ENCODE measurements around the gene TBL1XR1.
"Not testable (repeated sequence)": the region's sequence is repeated elsewhere in the genome, so short reads cannot be mapped to it uniquely, and the experiment has no call there.

TBL1XR1 gene

DNA sequence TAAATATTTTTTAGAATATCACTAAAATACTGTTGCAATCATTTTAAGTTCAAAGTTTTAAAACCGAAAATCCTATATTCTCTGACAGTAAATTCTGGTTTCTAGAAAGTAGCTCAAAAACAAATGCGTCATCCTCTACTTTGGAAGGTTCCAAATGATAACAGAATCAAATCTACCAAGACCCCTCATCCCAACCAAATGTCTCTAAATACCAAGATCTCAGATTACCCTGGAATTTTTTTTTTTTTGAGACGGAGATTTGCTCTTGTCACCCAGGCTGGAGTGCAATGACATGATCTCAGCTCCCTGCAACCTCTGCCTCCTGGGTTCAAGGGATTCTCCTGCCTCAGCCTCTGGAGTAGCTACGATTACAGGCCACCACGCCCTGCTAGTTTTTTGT is 16.8 kb downstream of the TBL1XR1 start:
- DNase-seq = no peak

DNA sequence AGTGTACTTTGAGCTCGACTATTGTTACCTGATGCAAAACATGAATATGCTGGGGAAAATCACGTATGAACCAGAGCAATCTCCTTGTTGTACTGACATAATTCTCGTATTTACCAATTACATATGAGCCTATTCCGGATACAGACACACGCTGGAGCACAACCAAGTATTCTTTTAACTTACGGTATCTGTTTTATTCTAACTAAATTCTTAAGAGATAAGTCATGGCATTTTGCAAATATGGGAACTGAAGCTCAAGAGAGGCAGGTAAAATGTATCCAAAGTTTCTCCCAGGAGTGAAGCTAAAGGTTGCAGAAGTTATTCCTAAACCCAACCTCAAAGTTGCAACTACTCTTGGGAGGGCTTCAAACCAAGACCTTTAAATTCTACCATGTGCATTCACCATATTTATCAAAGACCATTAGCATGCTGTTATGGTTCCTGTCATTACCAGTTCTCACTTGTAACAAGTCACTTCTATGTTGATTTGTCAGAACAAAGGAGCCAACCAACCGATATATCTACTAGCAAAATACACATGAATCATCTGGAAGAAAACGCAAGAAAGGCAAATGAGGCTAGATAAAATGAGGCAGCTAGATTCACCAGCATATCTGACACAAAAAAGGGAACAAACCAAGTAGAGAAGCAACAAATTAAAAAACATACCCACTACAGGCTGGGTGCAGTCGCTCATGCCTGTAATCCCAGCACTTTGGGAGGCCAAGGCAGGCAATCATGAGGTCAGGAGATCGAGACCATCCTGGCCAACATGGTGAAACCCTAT is 17.8 kb downstream of the TBL1XR1 start:
- DNase-seq = no peak

DNA sequence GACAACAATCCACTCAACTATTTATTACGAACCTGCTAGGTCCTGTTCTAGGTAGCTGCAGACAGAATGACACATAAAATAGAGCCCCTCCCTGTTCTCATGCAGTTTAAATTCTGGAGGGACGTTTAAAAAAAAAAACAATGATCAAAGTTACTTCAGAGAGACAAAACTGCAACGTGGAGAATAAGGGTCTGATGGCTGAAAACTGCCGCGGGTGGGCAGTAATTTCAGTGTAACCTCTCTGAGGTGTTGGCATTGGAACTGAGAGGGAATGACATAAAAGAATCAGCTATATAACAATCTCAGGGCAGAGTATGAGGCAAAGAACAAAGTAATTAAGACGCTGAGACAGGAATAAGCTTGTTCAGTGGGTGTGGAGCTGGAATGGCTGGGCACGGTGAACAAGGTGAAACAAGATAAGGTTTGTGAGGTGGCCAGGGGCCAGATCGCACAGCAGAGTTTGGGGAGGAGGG is 19.5 kb downstream of the TBL1XR1 start:
- DNase-seq = no peak

DNA sequence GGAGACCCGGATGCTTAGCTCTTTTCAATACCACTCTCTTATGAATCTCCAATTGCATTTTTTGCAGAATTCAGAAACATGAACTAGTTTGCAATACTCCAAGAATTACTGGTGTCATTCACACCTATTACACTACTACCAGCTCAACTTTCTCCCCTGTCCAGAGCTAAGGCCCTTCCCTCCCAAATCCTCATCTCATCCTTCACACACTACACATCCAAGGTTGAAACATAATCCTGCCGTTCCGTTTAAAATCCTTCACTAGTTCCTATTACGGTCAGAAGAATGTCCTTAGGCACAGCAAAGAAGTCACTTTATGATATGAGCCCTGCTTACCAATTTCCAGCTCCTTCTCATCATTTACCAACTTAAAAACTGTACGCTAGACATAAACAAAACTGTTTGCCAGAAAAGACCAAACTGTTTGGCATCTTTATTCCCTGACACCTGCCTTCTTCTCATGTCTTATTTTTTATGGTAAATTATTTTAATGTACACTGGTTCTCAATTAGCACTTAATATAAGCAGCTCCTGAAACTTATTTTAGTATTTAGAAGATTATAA is 22.6 kb downstream of the TBL1XR1 start:
- DNase-seq = no peak

DNA sequence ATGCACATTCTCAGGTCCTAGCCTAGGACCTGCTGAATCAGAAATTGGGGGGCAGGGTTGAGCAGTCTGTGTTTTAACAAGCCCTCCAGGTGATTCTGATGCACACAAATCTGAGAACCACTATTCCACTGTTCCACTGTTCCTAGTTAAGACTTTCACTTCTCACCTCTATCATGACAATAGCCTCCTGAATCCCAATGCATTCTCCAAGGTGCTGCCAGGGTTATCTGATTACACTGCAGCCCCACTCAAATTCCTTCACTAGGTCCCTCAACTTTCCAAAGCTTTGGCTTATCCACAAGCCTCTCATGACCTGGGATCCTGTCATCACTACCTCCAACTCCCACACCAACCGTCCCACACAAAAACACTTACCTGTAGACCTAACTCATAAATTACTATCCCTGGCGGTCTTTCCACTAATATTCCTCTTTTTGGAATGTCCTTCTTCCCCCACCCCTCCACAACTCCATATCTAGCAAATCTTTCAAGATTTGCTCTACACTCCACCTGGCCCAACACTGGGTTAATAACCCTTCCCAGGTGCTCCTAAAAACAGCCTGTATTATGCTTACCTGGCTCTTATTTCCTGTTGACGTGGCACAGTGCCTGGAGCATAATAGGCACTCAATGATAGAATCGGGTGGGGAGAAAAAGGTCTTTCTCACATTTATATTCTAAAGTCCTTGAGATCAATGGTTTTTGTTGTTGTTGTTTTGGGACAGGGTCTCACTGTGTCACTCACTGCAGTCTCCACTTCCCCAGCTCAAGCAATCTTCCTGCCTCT is 27.2 kb downstream of the TBL1XR1 start:
- no peak for DNase-seq

DNA sequence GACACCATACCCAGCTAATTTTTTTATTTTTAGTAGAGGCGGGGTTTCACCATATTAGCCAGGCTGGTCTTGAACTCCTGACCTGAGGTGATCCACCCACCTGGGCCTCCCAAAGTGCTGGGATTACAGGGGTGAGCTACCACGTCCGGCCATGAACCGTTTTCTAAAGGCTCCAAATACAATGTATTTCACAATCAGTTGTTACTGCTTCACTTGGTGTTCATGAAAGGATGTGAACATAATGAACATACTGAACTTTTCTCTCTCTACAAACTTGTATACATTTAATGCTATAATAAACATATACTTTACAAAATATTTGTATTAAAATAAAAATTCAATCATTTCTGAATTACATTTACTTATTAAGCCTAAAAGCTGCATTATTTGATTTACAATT is 28.9 kb downstream of the TBL1XR1 start:
- no peak for DNase-seq

DNA sequence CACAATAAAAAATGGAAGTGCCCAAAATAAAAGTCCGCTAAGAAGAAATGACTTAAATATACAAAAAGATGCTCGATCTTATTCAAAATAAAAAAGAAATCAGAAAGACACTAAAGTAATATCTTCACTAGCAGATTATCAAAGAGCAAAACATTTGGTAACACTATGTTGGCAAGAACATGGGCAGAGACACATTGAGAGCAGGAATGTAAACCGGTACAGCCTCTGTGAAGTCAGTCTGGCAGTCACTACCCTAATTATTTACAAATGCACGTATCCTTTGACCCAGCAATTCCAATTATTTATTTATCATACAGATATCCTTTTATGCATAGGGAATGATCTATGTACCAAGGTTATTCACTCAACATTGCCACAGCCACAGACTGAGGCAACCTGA is 34.5 kb downstream of the TBL1XR1 start:
- no peak for DNase-seq

DNA sequence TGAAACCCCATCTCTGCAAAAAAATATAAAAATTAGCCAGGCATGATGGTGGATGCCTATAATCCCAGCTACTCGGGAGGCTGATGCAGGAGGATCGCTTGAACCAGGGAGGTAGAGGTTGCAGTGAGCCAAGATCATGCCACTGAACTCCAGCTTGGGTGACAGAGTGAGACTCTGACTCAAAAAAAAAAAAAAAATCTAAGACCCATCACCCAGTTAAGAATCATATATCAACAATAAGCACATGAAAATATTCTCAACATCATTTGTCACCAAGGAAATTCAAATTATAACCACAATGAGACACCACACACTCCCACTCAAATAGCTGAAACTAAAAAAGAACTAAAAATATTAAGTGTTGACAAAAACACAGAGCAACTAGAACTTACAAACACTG is 35.7 kb downstream of the TBL1XR1 start:
- not testable (repeated sequence) for DNase-seq

DNA sequence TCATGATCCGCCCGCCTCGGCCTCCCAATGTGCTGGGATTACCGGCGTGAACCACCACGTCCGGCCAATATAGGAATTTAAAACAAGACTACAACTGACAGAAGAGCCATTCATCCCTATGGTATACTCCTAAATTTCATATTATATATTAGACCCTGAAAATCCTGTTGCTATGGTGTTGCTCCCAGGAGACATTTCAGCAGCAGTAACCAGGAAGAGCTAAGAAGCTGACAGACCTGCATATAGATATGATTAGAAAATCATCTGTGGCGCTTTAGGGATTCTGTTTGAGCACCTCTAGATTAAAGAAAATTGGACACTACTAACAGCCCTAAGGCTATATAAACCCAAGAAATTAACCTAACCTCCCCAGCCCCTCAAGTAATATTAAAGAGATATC is 38.8 kb downstream of the TBL1XR1 start:
- no peak for DNase-seq

DNA sequence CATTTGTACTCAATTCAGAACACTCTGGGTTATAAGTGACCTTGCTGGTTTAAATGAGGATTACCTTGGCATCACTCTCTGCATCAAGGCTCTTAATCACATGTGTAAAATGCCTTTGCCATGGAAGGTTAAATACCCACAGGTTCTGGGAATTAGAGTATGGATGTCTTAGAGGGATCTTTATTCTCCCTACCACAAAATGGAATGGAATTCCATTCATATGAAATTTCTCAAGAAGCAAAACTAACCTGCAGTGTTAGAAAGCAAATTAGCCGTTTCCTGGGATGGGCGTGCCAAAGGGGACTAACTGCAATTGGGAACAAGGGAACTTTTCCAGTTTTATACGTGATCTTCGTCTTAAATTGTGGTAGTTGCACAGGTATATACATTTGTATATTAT is 39.8 kb downstream of the TBL1XR1 start:
- no peak for DNase-seq

DNA sequence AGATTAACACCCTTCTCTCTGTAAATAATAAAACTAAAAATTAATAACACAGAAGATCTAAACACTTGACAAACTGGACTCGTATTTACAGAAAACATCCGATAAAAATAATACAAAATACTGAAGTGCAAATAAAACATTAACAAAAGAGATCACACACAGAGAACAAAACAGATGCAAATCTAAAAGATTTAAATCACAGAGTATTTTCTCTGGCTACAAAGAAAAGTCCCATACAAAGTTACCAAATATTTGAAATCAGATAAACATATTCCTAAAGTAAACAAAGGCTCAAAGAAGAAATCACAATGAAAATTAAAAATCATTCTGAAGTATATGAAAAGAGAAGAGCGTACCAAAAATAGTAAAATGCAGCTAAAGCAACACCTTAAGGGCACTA is 42.5 kb downstream of the TBL1XR1 start:
- no peak for DNase-seq

DNA sequence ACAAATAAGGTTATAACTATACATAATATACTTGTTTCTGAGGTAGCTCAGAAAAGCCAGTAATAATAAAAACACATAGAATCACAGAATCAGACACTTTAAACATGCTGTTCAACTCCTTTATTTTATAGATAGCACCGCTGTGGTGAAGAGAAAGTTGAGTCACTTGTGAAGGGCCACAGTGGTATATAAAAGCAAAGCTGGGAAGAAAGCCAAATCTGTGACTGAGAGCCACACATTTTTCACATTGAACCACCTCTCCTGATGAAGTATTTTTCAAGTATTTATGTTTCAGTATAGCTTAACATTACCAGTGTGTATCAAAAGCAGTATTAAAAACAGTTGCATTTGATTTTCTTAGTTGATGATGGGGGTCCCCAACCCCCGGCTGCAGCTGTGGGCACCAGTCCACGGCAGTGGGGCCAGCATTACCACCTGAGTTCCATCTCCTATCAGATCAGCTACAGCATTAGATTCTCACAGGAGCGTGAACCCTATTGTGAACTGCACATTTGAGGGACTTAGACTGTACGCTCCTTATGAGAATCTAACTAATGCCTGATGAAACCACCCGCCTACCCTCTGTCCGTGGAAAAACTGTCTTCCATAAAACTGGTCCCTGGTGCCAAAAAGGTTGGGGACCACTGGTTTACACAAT is 46.2 kb downstream of the TBL1XR1 start:
- DNase-seq = no peak

DNA sequence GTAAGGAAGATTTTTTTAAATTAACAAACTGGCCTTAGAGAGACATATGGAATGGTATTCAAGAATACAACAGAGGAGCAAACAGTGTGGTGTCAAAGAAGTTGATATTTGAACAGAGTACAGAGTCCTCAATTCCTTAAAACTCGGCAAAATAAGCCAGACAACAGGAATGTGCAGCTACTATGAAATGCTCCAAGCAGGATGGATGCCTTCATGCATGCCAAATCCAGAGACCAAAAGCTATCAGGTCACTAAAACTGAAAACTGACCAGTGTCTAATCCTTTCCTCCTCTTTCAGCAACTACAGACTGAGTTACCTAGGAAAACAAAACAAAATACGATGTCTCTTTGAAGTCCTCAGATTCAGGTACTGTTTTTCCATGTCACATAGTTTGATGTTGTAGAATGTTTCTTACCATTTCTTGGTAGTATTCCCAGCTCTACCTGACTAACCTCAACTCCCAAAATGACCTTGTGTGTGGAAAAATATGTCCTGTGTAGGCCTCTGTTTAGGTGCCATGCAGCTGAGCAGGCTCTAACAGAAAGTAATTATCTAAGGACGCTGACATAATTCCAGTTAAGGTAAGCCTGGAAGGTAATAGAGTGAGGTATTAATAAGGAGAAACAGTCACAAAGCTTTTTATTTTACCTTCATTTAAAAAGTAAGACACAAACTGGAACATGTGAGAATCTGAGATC is 46.9 kb downstream of the TBL1XR1 start:
- DNase-seq = no peak

DNA sequence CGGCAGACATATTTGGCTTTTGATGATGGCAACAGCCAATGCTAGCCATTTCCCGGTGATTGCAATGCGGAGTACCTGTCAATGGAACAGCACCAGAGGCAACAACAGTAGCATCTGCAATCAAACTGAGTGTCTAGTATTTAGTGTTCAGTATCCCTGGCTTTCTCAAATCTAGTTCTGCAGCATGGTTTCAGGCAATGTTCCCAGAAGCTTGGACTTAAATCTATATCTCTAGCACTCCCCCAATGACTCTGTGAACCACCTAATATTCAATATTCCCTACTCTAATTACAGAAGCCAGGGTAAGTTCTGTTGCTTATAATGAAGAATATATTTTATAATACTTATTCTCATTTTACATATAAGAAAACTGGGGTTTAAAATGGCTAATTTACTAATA is 48.2 kb downstream of the TBL1XR1 start:
- no peak for DNase-seq

DNA sequence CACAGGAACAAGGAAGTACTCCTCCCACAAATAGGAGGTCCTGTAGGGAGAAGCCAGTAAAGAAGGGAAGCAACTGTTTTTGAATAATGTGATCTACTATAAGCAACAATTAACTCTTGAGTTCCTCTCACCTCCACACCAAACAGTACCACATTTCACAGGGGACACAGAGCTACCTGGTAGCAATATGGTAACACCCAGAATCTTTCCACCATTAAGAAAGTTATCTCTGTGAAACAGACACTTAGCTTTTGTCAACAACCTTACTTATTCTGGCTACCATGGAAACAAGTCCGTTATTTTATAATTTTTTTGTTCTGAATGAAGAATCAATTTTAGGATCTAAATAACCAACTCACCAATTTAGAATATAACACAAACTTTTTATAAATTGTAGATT is 49.5 kb downstream of the TBL1XR1 start:
- DNase-seq = no peak

DNA sequence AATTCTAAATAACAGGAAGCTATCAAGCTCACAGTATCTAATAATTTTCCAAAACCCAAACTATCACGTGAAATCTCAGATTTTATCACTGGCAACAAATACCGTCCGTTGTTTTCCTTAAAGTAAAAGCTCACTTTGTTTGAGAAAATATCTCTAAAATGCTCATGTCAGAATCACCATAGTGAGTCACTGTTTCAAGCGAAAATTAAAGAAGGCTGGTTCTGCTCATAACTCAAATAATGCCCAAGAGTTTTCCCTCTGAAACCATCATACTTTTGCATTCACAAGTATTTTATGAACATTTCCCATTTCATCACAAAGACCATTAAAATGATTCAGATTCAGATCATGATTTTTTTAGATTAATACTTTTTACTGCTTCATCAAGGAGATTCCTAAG is 50.6 kb downstream of the TBL1XR1 start:
- DNase-seq = no peak

DNA sequence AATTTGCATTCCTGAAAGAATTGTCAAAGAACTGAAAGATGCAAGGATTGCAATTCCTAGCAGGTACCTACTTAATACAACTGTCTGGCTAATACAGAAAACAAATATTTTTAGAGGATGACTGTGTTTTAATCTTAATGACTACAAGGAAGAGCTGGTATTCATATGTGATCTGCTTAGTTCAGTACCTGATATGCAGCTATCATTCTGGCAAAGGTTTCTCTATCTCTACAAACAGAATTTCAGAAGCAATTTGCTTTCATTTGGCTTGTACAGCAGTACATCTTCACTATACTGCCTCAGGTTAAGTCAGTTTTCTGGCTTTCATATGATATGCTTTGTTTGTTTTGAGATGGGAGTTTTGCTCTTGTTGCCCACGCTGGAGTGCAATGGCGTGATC is 51.3 kb downstream of the TBL1XR1 start:
- DNase-seq = no peak

DNA sequence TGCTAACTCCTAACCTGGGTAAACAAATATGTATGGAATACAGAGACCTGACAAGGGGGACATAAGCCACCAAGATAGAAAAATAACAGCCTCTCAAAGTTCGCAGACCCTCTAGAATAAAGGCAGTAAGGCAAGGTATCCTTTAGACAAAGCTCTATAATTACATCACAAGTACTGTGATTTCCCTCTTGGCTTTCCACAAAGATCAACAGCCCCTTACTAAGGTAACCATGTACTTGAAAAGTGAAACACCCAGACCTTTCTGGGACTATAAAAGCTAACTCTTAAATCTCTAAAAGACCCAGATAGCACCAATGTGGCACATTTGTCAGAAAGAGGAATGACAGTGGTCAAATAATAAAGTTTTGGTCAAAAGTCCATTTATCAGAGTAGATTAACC is 51.9 kb downstream of the TBL1XR1 start:
- DNase-seq = no peak

DNA sequence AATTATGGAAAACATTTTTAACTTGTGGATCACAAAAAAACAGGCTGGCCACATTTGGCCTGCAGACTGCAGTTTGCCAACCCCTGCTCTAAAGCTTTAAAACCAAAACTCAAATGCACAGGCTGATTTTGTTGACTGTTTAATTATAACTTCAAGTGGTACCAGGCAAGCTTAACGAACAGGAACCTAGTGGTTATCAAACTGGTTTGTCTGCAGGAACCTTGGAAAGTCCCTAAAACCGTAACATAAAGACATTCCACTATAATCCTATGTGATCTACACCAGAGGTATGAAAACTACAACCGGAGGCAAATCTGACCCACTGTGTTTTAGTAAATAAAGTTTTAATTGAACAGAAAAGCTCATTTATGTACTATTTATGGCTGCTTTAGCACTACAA is 52.4 kb downstream of the TBL1XR1 start:
- DNase-seq = no peak

DNA sequence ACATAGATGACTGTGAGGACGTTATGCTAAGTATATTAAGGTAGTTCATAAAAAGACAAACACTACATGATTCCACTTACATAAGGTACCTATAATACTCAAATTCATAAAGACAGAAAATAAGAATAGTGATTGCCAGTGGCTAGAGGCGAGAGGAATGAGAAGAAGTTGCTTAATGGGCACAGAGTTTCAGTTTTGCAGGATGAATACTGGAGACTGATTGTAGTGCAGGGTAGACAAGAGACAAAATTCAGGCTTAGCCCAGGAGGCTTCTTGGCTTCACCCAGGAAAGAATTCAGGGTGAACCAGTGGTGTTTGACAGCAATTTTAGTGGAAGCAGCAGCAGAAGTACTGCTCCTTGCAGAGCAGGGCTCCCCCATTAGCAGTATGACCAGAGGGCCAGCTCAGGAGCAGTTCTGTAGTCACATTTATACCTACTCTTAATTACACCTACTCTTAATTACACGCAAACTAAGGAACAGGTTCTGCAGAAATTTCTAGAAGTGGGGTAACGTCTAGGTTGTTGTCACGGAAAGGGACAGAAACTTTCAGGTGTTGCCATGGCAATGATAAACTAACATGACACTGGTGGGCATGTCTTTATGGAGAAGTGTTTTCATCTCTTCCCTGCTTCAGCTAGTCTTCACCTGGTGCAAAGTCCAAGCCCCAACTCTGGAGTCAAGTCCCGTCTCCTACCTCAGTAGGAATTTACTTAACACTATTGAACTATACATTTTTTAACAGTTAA is 55.2 kb downstream of the TBL1XR1 start:
- DNase-seq = no peak

DNA sequence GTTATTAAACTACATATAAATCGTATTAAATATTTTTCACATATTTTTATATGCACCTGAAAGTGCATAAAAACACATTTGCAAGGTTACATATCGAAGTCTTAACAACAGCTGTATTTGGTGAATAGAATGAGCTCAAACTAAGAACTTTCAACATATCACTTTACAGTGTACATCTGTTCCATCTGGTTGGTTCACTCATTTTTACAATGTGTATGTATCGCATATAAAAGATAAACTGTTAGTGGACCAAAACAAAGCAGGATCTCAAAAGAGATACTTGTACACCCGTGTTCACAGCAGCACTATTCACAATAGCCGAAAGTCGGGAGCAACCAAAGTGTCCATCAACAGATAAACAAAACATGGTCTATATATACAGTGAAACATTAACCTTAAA is 55.8 kb downstream of the TBL1XR1 start:
- DNase-seq = no peak

DNA sequence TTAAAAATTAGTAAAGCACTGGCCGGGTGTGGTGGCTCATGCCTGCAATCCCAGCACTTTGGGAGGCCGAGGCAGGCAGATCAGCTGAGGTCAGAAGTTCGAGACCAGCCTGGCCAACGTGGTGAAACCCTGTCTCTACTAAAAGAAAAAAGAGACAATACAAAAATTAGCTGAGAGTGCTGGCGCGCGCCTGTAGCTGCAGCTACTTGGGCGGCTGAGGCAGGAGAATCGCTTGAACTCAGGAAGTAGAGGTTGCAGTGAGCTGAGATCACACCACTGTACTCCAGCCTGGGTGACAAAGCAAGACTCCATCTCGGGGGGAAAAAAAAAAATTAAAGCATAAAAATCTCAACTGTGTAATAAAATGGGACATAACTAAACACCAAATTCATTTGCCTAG is 58.1 kb downstream of the TBL1XR1 start:
- not testable (repeated sequence) for DNase-seq

All from cortex of kidney (tissue), 1 donor.